SK-N-MC (cell line): Measurements from ENCODE around the gene SLFNL1.

Source experiments
- DNase-seq: peaks from one replicate; pipeline ENCODE4 v3.0.0-alpha.2; 2011; ENCODE audit warnings: low read depth, low spot score
- H3K27ac ChIP-seq: fragments of 200-600 bp; sonication (generic); 2 replicates; pipeline ENCODE4 v1.5.1; 2016; ENCODE audit warnings: mixed run types
- H3K36me3 ChIP-seq: fragments of 200-600 bp; sonication (generic); 2 replicates; pipeline ENCODE4 v1.6.1; 2017; ENCODE audit warnings: antibody characterized with exemption, low read length, mixed read lengths; ENCODE audit not compliant: insufficient read depth
- H3K4me3 ChIP-seq: fragments of 200-600 bp; sonication (generic); 2 replicates; pipeline ENCODE4 v1.5.1; 2016
- H3K9ac ChIP-seq: fragments of 200-600 bp; sonication (generic); 2 replicates; pipeline ENCODE4 v1.8.0; 2017; ENCODE audit warnings: mixed run types, mixed read lengths; ENCODE audit not compliant: insufficient read length
- H3K9me3 ChIP-seq: fragments of 200-600 bp; sonication (generic); 2 replicates; pipeline ENCODE4 v1.6.1; 2017; ENCODE audit warnings: low read depth, mild to moderate bottlenecking, antibody characterized with exemption, low read length, moderate library complexity, mixed read lengths
- EZH2 ChIP-seq: fragments of 200-600 bp; sonication (generic); IDR thresholded peaks from one replicate; pipeline ENCODE4 v1.6.1; 2017; ENCODE audit warnings: antibody characterized with exemption
- FOXP2 ChIP-seq: optimal IDR thresholded peaks from 2 replicates; pipeline ENCODE3; 2011; ENCODE audit warnings: mild to moderate bottlenecking, moderate library complexity; ENCODE audit not compliant: insufficient read depth; ENCODE audit errors: extremely low read length, control extremely low read depth
- POLR2AphosphoS5 ChIP-seq: IDR thresholded peaks from 2 replicates; pipeline ENCODE4 v1.6.1; 2012; ENCODE audit warnings: mild to moderate bottlenecking, low read depth, low read length, borderline replicate concordance

SLFNL1 gene

GRCh38 chr1:41025979-41026819 is 4.7 kb upstream of the SLFNL1 start:
- no peaks in the 10 kb centered on the region for H3K9me3 ChIP-seq
- H3K4me3 ChIP-seq = no peak overlapping the region
- DNase-seq = no peak
- no peak overlapping the region for H3K27ac ChIP-seq
- TF ChIP-seq EZH2 (no peak), POLR2AphosphoS5 (0 out of 2 replicates have a peak, but pooled peaks have one; percentile 19)
- H3K36me3 ChIP-seq = peaks cover 16% of the 10 kb centered on the region; the same call in 1 of the 2 replicates
- no peak overlapping the region for H3K9ac ChIP-seq

GRCh38 chr1:41024953-41025352 is 3.4 kb upstream of the SLFNL1 start:
- no peak overlapping the region for H3K4me3 ChIP-seq
- H3K36me3 ChIP-seq = peaks cover 16% of the 10 kb centered on the region; the same call in 1 of the 2 replicates
- no peak for TF ChIP-seq POLR2AphosphoS5
- TF ChIP-seq FOXP2 = no peak
- TF ChIP-seq EZH2 = no peak
- no peaks in the 10 kb centered on the region for H3K9me3 ChIP-seq
- H3K9ac ChIP-seq = no peak overlapping the region
- no peak for DNase-seq
- H3K27ac ChIP-seq = no peak overlapping the region

GRCh38 chr1:41023279-41023990 is 1.9 kb upstream of the SLFNL1 start:
- peaks cover 14% of the 10 kb centered on the region; the same call in 1 of the 2 replicates for H3K36me3 ChIP-seq
- H3K4me3 ChIP-seq = no peak overlapping the region
- H3K9ac ChIP-seq = no peak overlapping the region
- DNase-seq = no peak
- TF ChIP-seq POLR2AphosphoS5 (no peak), FOXP2 (no peak), EZH2 (no peak)
- no peaks in the 10 kb centered on the region for H3K9me3 ChIP-seq
- no peak overlapping the region for H3K27ac ChIP-seq

GRCh38 chr1:41022424-41022823 is 899 bp upstream of the SLFNL1 start:
- Histone ChIP-seq H3K4me3 (no peak overlapping the region), H3K36me3 (peaks cover 9% of the 10 kb centered on the region; the same call in 1 of the 2 replicates), H3K9me3 (no peaks in the 10 kb centered on the region), H3K27ac (no peak overlapping the region), H3K9ac (no peak overlapping the region)
- DNase-seq = no peak
- TF ChIP-seq FOXP2 (no peak), POLR2AphosphoS5 (no peak), EZH2 (no peak)

- Histone ChIP-seq H3K27ac (peak overlapping the region; percentile 80), H3K9me3 (no peaks in the 10 kb centered on the region), H3K36me3 (peaks cover 14% of the 10 kb centered on the region; the same call in 1 of the 2 replicates), H3K9ac (peak overlapping the region; percentile 45), H3K4me3 (peak overlapping the region; percentile 53)
- DNase-seq = no peak
- TF ChIP-seq EZH2 = no peak
- TF ChIP-seq POLR2AphosphoS5 = no peak
- TF ChIP-seq FOXP2 = no peak
These were observed 871 bp downstream of the SLFNL1 start for GRCh38 chr1:41020654-41021053.

- peaks cover 19% of the 10 kb centered on the region; the same call in 1 of the 2 replicates for H3K36me3 ChIP-seq
- H3K9ac ChIP-seq = no peak overlapping the region
- no peak for TF ChIP-seq FOXP2
- no peak for TF ChIP-seq EZH2
- 0 out of 2 replicates have a peak, but pooled peaks have one; percentile 41 for TF ChIP-seq POLR2AphosphoS5
- H3K4me3 ChIP-seq = no peak overlapping the region
- H3K9me3 ChIP-seq = no peaks in the 10 kb centered on the region
- DNase-seq = no peak
- peak overlapping the region; percentile 80 for H3K27ac ChIP-seq
These were observed 1.4 kb downstream of the SLFNL1 start for GRCh38 chr1:41020109-41020576.

GRCh38 chr1:41019353-41019745 is 2.2 kb downstream of the SLFNL1 start:
- no peak for DNase-seq
- Histone ChIP-seq H3K9me3 (no peaks in the 10 kb centered on the region), H3K27ac (no peak overlapping the region), H3K9ac (no peak overlapping the region), H3K36me3 (peaks cover 27% of the 10 kb centered on the region), H3K4me3 (no peak overlapping the region)
- no peak; the same call in 1 of the 2 replicates for TF ChIP-seq POLR2AphosphoS5
- TF ChIP-seq EZH2 = no peak
- TF ChIP-seq FOXP2 = no peak

GRCh38 chr1:41018018-41018410 is 3.5 kb downstream of the SLFNL1 start:
- H3K4me3 ChIP-seq = no peak overlapping the region
- H3K9ac ChIP-seq = no peak overlapping the region
- H3K36me3 ChIP-seq = peaks cover 40% of the 10 kb centered on the region
- DNase-seq = no peak
- no peaks in the 10 kb centered on the region for H3K9me3 ChIP-seq
- H3K27ac ChIP-seq = no peak overlapping the region
- TF ChIP-seq FOXP2 (no peak), EZH2 (no peak), POLR2AphosphoS5 (peak; percentile 17; the same call in 1 of the 2 replicates)
